Measurements from ENCODE around the gene GAB2.
"Not testable (repeated sequence)": the region's sequence is repeated elsewhere in the genome, so short reads cannot be mapped to it uniquely, and the experiment has no call there.

The GAB2 gene

GRCh38 chr11:78241475-78241874, 176.1 kb downstream of the GAB2 start:
- Histone ChIP-seq H3K4me3 (ENCODE audit: control insufficient read depth in 1 of 7, extremely low read depth in 1 of 7, insufficient read depth in 4 of 7, low read depth in 2 of 7, low read length in 6 of 7) (no peak overlapping the region), H3K9me3 (ENCODE audit: control extremely low read depth in 1 of 5, control insufficient read depth in 4 of 5, insufficient read depth in 2 of 5, low read depth in 1 of 5, low read length in 4 of 5) (peaks cover 0 to 13% (median 6%) of the 10 kb centered on the region in 5 experiments), H3K27me3 (replicated peaks in 2 of 5; ENCODE audit: control insufficient read depth in 4 of 5, insufficient read depth in 5 of 5, low read length in 4 of 5) (no peaks in the 10 kb centered on the region), H3K36me3 (ENCODE audit: control insufficient read depth in 4 of 4, insufficient read depth in 4 of 4, low read length in 3 of 4) (peaks cover 0 to 23% (median 8%) of the 10 kb centered on the region in 4 experiments), H3K4me1 (ENCODE audit: control extremely low read depth in 1 of 4, control insufficient read depth in 4 of 4, insufficient read depth in 4 of 4, low read length in 3 of 4) (peaks cover 0 to 11% (median 2%) of the 10 kb centered on the region in 4 experiments), H3K27ac (ENCODE audit: insufficient read depth in 1 of 2, low read depth in 1 of 2, low read length in 2 of 2, poor library complexity in 1 of 2, severe bottlenecking in 2 of 2) (no peak overlapping the region)
- DNase-seq = peak in 2 of 3 donors; percentile 16 to 19
- ChIA-PET POLR2A (no interaction called here), CTCF (interaction anchor here (0.9 to 1.4 kb wide), 3 partner anchors 10 to 16 kb away, joined by 3 read pairs; no protein-coding TSS in a partner anchor)

GRCh38 chr11:78239781-78240180, 177.8 kb downstream of the GAB2 start:
- Histone ChIP-seq H3K4me1 (ENCODE audit: control extremely low read depth in 1 of 4, control insufficient read depth in 4 of 4, insufficient read depth in 4 of 4, low read length in 3 of 4) (peaks cover 0 to 10% (median 2%) of the 10 kb centered on the region in 4 experiments), H3K9me3 (ENCODE audit: control extremely low read depth in 1 of 5, control insufficient read depth in 4 of 5, insufficient read depth in 2 of 5, low read depth in 1 of 5, low read length in 4 of 5) (peaks cover 0 to 10% (median 6%) of the 10 kb centered on the region in 5 experiments), H3K27me3 (replicated peaks in 2 of 5; ENCODE audit: control insufficient read depth in 4 of 5, insufficient read depth in 5 of 5, low read length in 4 of 5) (no peaks in the 10 kb centered on the region), H3K27ac (ENCODE audit: insufficient read depth in 1 of 2, low read depth in 1 of 2, low read length in 2 of 2, poor library complexity in 1 of 2, severe bottlenecking in 2 of 2) (no peak overlapping the region), H3K4me3 (ENCODE audit: control insufficient read depth in 1 of 7, extremely low read depth in 1 of 7, insufficient read depth in 4 of 7, low read depth in 2 of 7, low read length in 6 of 7) (no peak overlapping the region), H3K36me3 (ENCODE audit: control insufficient read depth in 4 of 4, insufficient read depth in 4 of 4, low read length in 3 of 4) (peaks cover 0 to 18% (median 8%) of the 10 kb centered on the region in 4 experiments)
- ChIA-PET POLR2A (interaction anchor here (0.6 kb wide), 1 partner anchor 33 kb away, joined by 4 read pairs; no protein-coding TSS in a partner anchor), CTCF (interaction anchor here (0.9 to 1.7 kb wide), 6 partner anchors 10 to 325 kb away, joined by 3 to 8 read pairs (median 4); no protein-coding TSS in a partner anchor)
- no peak for DNase-seq
- WGBS (ENCODE audit: insufficient coverage) = 100% methylated on average over 1 of the region's 1 CpG

GRCh38 chr11:78237293-78238046, 180.2 kb downstream of the GAB2 start:
- Histone ChIP-seq H3K4me1 (ENCODE audit: control extremely low read depth in 1 of 4, control insufficient read depth in 4 of 4, insufficient read depth in 4 of 4, low read length in 3 of 4) (no peaks in the 10 kb centered on the region), H3K36me3 (ENCODE audit: control insufficient read depth in 4 of 4, insufficient read depth in 4 of 4, low read length in 3 of 4) (peaks cover 0 to 18% (median 8%) of the 10 kb centered on the region in 4 experiments), H3K9me3 (ENCODE audit: control extremely low read depth in 1 of 5, control insufficient read depth in 4 of 5, insufficient read depth in 2 of 5, low read depth in 1 of 5, low read length in 4 of 5) (peaks cover 0 to 10% (median 6%) of the 10 kb centered on the region in 5 experiments), H3K27me3 (replicated peaks in 2 of 5; ENCODE audit: control insufficient read depth in 4 of 5, insufficient read depth in 5 of 5, low read length in 4 of 5) (no peaks in the 10 kb centered on the region), H3K4me3 (ENCODE audit: control insufficient read depth in 1 of 7, extremely low read depth in 1 of 7, insufficient read depth in 4 of 7, low read depth in 2 of 7, low read length in 6 of 7) (no peak overlapping the region), H3K27ac (ENCODE audit: insufficient read depth in 1 of 2, low read depth in 1 of 2, low read length in 2 of 2, poor library complexity in 1 of 2, severe bottlenecking in 2 of 2) (no peak overlapping the region)
- CTCF ChIA-PET = interaction anchor here (1.3 kb wide), 1 partner anchor 178 kb away, joined by 4 read pairs; no protein-coding TSS in a partner anchor
- DNase-seq = no peak
- POLR2A ChIA-PET = no interaction called here

- Histone ChIP-seq H3K27me3 (replicated peaks in 2 of 5; ENCODE audit: control insufficient read depth in 4 of 5, insufficient read depth in 5 of 5, low read length in 4 of 5) (no peaks in the 10 kb centered on the region), H3K4me1 (ENCODE audit: control extremely low read depth in 1 of 4, control insufficient read depth in 4 of 4, insufficient read depth in 4 of 4, low read length in 3 of 4) (peaks cover 0 to 10% (median 3%) of the 10 kb centered on the region in 4 experiments), H3K4me3 (ENCODE audit: control insufficient read depth in 1 of 7, extremely low read depth in 1 of 7, insufficient read depth in 4 of 7, low read depth in 2 of 7, low read length in 6 of 7) (no peak overlapping the region), H3K27ac (ENCODE audit: insufficient read depth in 1 of 2, low read depth in 1 of 2, low read length in 2 of 2, poor library complexity in 1 of 2, severe bottlenecking in 2 of 2) (no peak overlapping the region), H3K9me3 (ENCODE audit: control extremely low read depth in 1 of 5, control insufficient read depth in 4 of 5, insufficient read depth in 2 of 5, low read depth in 1 of 5, low read length in 4 of 5) (no peaks in the 10 kb centered on the region), H3K36me3 (ENCODE audit: control insufficient read depth in 4 of 4, insufficient read depth in 4 of 4, low read length in 3 of 4) (peaks cover 0 to 4% (median 1%) of the 10 kb centered on the region in 4 experiments)
- 92% methylated on average over 2 of the region's 5 CpGs for WGBS (ENCODE audit: insufficient coverage)
- no peak for DNase-seq
- CTCF ChIA-PET = interaction anchor here (1.7 kb wide), 1 partner anchor 16 kb away, joined by 3 read pairs; no protein-coding TSS in a partner anchor
- POLR2A ChIA-PET = no interaction called here
Measured at GRCh38 chr11:78234006-78234405, 183.6 kb downstream of the GAB2 start.

- H3K4me1 ChIP-seq (ENCODE audit: control extremely low read depth in 1 of 4, control insufficient read depth in 4 of 4, insufficient read depth in 4 of 4, low read length in 3 of 4) = peaks cover 2 to 17% (median 7%) of the 10 kb centered on the region in 4 experiments
- H3K36me3 ChIP-seq (ENCODE audit: control insufficient read depth in 4 of 4, insufficient read depth in 4 of 4, low read length in 3 of 4); H3K4me3 ChIP-seq (ENCODE audit: control insufficient read depth in 1 of 7, extremely low read depth in 1 of 7, insufficient read depth in 4 of 7, low read depth in 2 of 7, low read length in 6 of 7); H3K27me3 ChIP-seq (replicated peaks in 2 of 5; ENCODE audit: control insufficient read depth in 4 of 5, insufficient read depth in 5 of 5, low read length in 4 of 5); DNase-seq; H3K9me3 ChIP-seq (ENCODE audit: control extremely low read depth in 1 of 5, control insufficient read depth in 4 of 5, insufficient read depth in 2 of 5, low read depth in 1 of 5, low read length in 4 of 5); H3K27ac ChIP-seq (ENCODE audit: insufficient read depth in 1 of 2, low read depth in 1 of 2, low read length in 2 of 2, poor library complexity in 1 of 2, severe bottlenecking in 2 of 2); POLR2A ChIA-PET: not testable (repeated sequence)
- CTCF ChIA-PET = interaction anchor here (1.6 to 1.7 kb wide), 2 partner anchors 15 to 331 kb away, joined by 3 to 5 read pairs; no protein-coding TSS in a partner anchor
- 100% methylated on average over 4 of the region's 6 CpGs for WGBS (ENCODE audit: insufficient coverage)
Measured at GRCh38 chr11:78233046-78233445, 184.6 kb downstream of the GAB2 start.

- Histone ChIP-seq H3K27ac (ENCODE audit: insufficient read depth in 1 of 2, low read depth in 1 of 2, low read length in 2 of 2, poor library complexity in 1 of 2, severe bottlenecking in 2 of 2) (no peak overlapping the region), H3K4me1 (ENCODE audit: control extremely low read depth in 1 of 4, control insufficient read depth in 4 of 4, insufficient read depth in 4 of 4, low read length in 3 of 4) (peaks cover 2 to 22% (median 11%) of the 10 kb centered on the region in 4 experiments), H3K4me3 (ENCODE audit: control insufficient read depth in 1 of 7, extremely low read depth in 1 of 7, insufficient read depth in 4 of 7, low read depth in 2 of 7, low read length in 6 of 7) (no peak overlapping the region), H3K9me3 (ENCODE audit: control extremely low read depth in 1 of 5, control insufficient read depth in 4 of 5, insufficient read depth in 2 of 5, low read depth in 1 of 5, low read length in 4 of 5) (no peaks in the 10 kb centered on the region), H3K36me3 (ENCODE audit: control insufficient read depth in 4 of 4, insufficient read depth in 4 of 4, low read length in 3 of 4) (peaks cover 0 to under 1% (median 0%) of the 10 kb centered on the region in 4 experiments), H3K27me3 (replicated peaks in 2 of 5; ENCODE audit: control insufficient read depth in 4 of 5, insufficient read depth in 5 of 5, low read length in 4 of 5) (no peaks in the 10 kb centered on the region)
- no peak for DNase-seq
- CTCF ChIA-PET = interaction anchor here (0.7 to 1.6 kb wide), 4 partner anchors 10 to 332 kb away, joined by 3 to 5 read pairs (median 4); no protein-coding TSS in a partner anchor
- POLR2A ChIA-PET = no interaction called here
Measured at GRCh38 chr11:78231962-78232501, 185.6 kb downstream of the GAB2 start.
